ENCODE results near the gene NEB.

NEB gene

GRCh38 chr2:151695778-151696177, 38.5 kb downstream of the NEB start:
- no peak for TF ChIP-seq CTCF (IDR thresholded peaks at IDR 0.05; ENCODE audit: low read depth, low read length)
- H3K4me3 ChIP-seq (ENCODE audit: low read depth, low read length), result no peak overlapping the region

- TF ChIP-seq CTCF (IDR thresholded peaks at IDR 0.05; ENCODE audit: low read depth, low read length), result no peak
- no peak overlapping the region for H3K4me3 ChIP-seq (ENCODE audit: low read depth, low read length)
These were observed 42.6 kb downstream of the NEB start for GRCh38 chr2:151691631-151692030.

GRCh38 chr2:151688719-151689118, 45.6 kb downstream of the NEB start:
- TF ChIP-seq CTCF (IDR thresholded peaks at IDR 0.05; ENCODE audit: low read depth, low read length), result no peak
- H3K4me3 ChIP-seq (ENCODE audit: low read depth, low read length), result no peak overlapping the region

GRCh38 chr2:151682459-151683003, 51.7 kb downstream of the NEB start:
- no peak for TF ChIP-seq CTCF (IDR thresholded peaks at IDR 0.05; ENCODE audit: low read depth, low read length)
- H3K4me3 ChIP-seq (ENCODE audit: low read depth, low read length), result no peak overlapping the region

- no peak overlapping the region for H3K4me3 ChIP-seq (ENCODE audit: low read depth, low read length)
- TF ChIP-seq CTCF (IDR thresholded peaks at IDR 0.05; ENCODE audit: low read depth, low read length), result no peak
These were observed 53.2 kb downstream of the NEB start for GRCh38 chr2:151681051-151681450.

- no peak for TF ChIP-seq CTCF (IDR thresholded peaks at IDR 0.05; ENCODE audit: low read depth, low read length)
- no peak overlapping the region for H3K4me3 ChIP-seq (ENCODE audit: low read depth, low read length)
These were observed 54.3 kb downstream of the NEB start for GRCh38 chr2:151679994-151680393.

GRCh38 chr2:151678849-151679248, 55.4 kb downstream of the NEB start:
- no peak for TF ChIP-seq CTCF (IDR thresholded peaks at IDR 0.05; ENCODE audit: low read depth, low read length)
- H3K4me3 ChIP-seq (ENCODE audit: low read depth, low read length), result no peak overlapping the region

All from WI38 (cell line).